ENCODE measurements around the gene TAF10.

- TF ChIP-seq, protein P1, sequence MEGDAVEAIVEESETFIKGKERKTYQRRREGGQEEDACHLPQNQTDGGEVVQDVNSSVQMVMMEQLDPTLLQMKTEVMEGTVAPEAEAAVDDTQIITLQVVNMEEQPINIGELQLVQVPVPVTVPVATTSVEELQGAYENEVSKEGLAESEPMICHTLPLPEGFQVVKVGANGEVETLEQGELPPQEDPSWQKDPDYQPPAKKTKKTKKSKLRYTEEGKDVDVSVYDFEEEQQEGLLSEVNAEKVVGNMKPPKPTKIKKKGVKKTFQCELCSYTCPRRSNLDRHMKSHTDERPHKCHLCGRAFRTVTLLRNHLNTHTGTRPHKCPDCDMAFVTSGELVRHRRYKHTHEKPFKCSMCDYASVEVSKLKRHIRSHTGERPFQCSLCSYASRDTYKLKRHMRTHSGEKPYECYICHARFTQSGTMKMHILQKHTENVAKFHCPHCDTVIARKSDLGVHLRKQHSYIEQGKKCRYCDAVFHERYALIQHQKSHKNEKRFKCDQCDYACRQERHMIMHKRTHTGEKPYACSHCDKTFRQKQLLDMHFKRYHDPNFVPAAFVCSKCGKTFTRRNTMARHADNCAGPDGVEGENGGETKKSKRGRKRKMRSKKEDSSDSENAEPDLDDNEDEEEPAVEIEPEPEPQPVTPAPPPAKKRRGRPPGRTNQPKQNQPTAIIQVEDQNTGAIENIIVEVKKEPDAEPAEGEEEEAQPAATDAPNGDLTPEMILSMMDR (IDR thresholded peaks at IDR 0.05), result no peak
- TF ChIP-seq POLR2A (IDR thresholded peaks at IDR 0.05), result no peak
- no peak for TF ChIP-seq POLR2AphosphoS5 (IDR thresholded peaks at IDR 0.05)
These were observed 18.0 kb upstream of the TAF10 start for GRCh38 chr11:6629892-6630631.

Data from stomach (tissue), 4 donors.